Left forelimb (tissue), 1 donor: Measurements from ENCODE around the gene KDM5B.
"Not testable (repeated sequence)": the region's sequence is repeated elsewhere in the genome, so short reads cannot be mapped to it uniquely, and the experiment has no call there.

ENCODE experiments used
- DNase-seq: peaks from one replicate; pipeline ENCODE4 v3.0.0-alpha.2; 2018; ENCODE audit warnings: low spot score

The KDM5B gene

GRCh38 chr1:202807926-202808757, at the start of gene KDM5B:
KDM5B (minus strand) TSS chr1:202808421; CDS start chr1:202808305, 116 bp downstream.
- DNase-seq: peak; percentile 82

DNA sequence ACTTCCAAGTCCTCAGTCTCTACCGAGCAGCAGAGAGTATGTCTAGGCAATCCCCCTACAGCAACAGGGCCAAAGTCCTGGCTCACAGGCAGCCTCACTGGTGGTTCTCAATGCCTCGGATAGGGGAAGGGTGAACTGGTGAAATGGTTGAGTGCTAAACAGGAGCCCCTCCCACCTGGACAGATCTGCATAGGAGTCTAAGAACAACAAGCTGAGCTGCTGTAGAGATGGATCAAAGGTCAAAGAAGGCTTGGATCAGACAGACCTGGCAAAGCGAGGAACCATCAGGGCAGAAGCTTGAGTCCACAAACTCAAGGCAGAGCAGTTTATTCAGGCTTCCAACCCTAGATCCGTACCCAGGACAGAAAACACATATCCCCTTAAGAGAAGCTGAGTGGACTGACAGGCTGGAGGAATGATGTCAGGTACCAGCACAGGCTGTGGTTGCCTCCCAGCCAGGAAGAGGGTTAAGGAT, 49.0 kb upstream of the KDM5B start:
- no peak for DNase-seq

- DNase-seq: no peak
Observed at GRCh38 chr1:202856014-202856413, 47.8 kb upstream of the KDM5B start.

DNA sequence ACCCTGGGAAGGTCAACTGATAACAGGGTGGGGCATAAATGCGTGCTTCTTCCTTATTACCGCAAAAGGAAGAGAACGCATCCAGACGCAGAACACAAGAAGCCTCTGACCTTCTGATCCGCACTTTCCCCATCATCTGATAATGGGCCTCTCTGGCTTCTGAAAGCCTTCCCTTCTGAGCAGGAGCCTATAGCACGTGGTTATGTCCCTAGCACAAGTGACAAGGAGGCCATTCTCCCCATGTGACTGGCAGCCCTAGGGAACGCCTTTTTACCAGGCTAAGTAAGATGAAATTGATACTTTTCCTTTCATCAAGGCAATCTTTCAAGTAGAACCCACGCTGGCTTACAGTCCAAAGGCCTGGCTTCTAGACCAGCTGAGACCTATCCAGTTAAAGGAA, 46.6 kb upstream of the KDM5B start:
- no peak for DNase-seq

DNA sequence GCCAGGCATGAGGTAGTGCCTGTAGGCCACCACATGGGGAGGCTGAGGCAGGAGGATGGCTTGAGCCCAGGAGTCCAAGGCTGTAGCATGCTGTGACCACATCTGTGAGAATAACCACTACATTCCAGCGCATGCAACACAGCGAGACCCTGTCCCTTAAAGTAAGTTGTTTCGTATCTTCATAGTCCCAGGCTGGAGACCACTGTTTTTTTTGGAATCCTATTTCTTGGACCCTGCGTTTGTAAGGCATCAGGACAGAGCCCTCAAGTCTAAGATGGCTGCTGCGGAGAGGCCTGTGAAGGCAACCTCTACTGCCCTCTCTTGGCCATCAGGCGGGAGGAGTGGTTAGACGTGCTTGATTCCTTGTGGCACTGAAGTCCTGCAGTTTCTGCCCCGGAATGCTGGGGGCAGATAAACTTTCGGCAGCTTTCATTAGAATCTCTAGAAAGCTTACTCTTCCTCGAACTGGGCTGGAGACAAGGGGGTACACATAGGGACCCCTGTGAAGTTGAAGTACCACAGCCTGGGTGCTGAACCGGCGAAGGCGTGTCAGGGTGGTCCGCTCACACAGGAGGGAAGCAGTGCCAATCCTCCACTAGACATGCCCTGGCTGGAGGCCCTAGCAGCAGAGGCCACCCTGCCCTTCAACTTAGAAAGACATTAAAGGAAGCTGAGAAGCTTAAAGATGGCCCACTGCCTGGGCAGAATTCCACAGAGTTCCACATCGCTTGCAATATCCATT, 44.1 kb upstream of the KDM5B start:
- DNase-seq: no peak

- no peak for DNase-seq
Observed at GRCh38 chr1:202850593-202851362, 42.6 kb upstream of the KDM5B start.

- DNase-seq: no peak
Observed at GRCh38 chr1:202848191-202848542, 39.9 kb upstream of the KDM5B start.

DNA sequence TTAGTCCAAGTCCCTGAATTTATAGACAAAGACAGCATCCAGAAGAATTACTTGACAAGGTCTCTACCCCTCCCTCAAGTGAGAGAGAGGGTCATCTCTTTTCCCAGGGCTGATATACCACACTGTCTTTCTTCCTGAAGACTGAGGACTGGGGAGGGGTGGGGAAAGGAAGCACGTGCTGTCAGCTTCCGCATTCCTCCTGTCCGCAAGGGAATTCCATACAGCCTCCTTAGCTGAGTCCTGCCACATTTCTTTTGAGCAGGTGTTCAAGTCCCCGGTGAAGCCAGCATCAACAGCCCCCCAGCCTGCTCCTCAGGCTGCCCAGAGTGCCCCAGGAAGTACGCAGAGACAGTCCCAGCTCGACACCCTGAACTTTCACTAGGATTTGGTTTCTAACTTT, 36.7 kb upstream of the KDM5B start:
- DNase-seq: no peak

DNA sequence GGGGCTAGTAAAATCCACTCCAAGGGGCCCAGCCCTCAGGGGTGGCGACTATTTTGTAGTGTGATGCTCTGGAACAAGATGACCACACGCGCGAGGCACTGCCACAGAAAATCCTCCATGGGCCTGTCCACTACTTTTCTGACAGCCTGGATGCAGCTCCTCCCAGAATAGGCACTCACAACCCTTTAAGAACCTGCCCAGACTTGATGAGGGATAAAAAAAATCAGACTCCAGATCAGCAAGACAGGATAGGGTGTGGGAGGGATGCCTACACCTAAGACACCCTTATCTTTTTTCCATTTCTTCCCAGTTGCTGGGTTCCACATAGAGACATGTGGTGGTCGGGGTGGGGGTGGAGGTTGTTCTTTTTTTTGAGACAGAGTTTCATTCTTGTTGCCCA, 36.0 kb upstream of the KDM5B start:
- no peak for DNase-seq

DNA sequence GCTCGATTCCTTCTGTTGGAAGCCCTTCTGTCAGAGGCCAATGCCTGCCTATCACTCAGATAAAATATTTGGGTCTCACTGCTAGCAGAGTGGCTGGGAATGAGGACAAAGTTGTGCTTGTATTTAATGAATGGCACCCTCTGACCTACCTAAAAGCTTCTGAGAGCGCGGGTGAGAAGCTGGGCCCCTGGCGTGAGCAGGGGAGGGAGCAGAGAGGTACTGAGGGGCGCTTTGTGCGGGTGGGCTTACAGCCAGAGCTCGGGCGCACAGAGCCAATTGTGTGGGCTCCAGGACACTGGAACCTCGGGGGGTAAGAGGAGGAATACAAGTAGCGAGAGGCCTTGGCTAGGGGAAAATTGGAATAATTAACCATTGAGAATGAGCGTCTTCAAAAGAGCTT, 34.9 kb upstream of the KDM5B start:
- no peak for DNase-seq

DNA sequence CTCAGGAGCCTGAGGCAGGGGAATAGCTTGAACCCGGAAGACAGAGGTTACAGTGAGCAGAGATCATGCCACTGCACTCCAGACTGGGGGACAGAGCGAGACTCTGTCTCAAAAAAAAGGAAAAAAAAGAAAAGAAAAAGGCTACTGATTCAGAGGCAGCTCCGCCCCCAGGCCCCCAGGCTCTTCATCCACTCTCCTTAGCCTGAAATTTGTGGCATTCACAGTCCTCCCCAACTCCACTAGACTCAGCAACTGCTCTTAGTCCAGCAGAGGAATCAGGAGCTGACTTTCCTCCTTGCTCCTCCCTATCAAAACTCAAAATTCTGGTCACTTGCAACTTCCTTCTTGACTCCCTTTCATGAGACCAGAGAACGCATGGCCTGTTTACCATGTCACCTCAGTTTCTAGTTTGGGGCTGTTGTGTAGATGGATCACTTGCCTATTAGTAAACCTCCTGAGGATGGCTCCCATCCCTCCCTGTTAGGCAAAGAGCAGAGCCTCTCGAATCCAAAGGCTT, 29.6 kb upstream of the KDM5B start:
- DNase-seq: no peak

- DNase-seq: no peak
Observed at GRCh38 chr1:202836623-202837403, 28.6 kb upstream of the KDM5B start.

GRCh38 chr1:202835548-202836072, 27.4 kb upstream of the KDM5B start:
- no peak for DNase-seq

DNA sequence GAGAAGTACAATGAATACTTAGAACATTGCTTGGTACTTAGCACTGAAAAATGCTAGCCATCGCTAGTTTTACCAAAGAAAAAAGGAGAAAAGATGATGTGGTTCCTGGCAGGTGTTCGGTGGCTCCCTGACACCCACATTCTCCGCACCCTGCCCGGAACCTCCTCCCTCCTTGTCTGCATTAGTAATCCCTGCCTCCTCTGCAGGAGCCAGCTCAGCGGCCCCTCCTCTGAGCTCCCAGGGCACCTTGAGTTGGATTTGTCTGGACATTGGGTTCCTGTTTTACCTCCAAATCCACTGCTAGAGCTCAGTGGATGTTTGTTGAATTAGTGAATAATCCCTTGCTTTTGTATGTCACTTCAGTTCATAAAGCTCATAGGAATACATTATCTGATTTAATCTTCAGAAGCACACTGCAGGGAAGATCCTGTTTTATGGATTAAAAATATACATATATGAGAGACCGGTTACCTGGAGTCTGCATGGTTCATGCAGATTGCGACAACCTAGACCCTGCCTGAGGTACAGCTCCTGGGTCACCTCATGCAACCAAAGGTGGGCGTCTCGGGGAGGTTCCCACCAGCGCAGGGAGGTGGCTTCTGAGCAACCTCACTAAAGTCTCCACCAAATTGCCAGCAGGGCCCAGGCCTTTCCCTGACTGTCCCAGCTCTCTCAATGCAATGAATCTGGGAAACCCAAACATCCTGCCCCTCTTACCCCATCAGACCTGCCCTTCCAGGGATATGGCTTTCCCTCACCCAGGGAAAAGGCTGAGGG, 26.7 kb upstream of the KDM5B start:
- no peak for DNase-seq

- no peak for DNase-seq
Observed at GRCh38 chr1:202831906-202832305, 23.7 kb upstream of the KDM5B start.

DNA sequence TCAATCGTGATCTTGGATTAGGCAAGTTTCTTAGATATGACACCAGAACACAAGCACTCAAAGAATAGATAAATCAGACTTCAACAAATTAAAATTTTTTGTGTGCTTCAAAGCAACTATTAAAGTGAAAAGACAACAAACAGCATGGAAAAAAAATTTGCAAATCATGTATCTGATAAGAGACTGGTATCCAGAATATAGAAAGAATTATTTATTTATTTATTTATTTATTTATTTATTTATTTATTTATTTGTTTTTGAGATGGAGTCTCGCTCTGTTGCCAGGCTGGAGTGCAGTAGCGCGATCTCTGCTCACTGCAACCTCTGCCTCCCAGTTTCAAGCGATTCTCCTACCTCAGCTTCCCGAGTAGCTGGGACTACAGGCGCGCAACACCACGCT, 21.0 kb upstream of the KDM5B start:
- not testable (repeated sequence) for DNase-seq

GRCh38 chr1:202825748-202826147, 17.5 kb upstream of the KDM5B start:
- DNase-seq: no peak

DNA sequence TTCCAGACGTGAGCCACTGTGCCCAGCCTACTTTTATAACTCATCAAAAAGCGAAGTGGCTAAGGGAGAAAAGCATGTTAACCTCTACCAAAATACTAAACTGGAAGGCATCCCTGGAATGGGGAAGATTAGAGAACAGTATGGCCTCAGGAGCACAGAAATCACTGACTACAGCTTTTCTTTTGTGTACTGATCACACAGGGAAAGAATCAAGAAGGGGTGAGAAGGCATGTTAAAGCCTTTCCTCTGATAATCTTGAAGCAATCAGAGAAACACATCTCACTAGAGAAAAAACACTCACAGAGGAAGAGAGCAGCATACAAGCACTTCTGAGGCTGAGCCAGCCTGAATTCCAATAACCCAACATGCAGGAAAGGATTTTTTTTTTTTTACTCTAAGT, 13.2 kb upstream of the KDM5B start:
- no peak for DNase-seq

GRCh38 chr1:202818819-202819218, 10.6 kb upstream of the KDM5B start:
- DNase-seq: no peak

DNA sequence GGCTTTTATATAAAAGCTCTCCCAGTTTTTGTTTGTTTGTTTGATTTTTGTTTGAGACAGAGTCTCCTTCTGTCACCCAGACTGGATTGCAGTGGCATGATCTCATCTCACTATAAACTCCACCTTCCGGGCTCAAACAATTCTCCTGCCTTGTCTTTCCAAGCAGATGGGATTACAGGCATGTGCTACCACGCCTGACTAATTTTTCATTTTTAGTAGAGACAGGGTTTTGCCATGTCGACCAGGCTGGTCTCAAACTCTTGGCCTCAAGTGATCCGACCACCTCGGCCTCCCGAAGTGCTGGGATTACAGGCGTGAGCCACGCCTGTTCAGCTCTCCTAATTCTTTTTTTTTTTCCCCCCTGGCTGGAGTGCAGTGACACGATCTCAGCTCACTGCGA, 6.9 kb upstream of the KDM5B start:
- no peak for DNase-seq
